Measurements from ENCODE around the gene CLDN7. TPM values are rescaled to one million over a fixed set of nuclear protein-coding genes. Genes with fewer than 3 reads are reported as not detected.

Gene CLDN7
- total RNA-seq, 1 experiment from 2014 or later: 177 TPM

DNA sequence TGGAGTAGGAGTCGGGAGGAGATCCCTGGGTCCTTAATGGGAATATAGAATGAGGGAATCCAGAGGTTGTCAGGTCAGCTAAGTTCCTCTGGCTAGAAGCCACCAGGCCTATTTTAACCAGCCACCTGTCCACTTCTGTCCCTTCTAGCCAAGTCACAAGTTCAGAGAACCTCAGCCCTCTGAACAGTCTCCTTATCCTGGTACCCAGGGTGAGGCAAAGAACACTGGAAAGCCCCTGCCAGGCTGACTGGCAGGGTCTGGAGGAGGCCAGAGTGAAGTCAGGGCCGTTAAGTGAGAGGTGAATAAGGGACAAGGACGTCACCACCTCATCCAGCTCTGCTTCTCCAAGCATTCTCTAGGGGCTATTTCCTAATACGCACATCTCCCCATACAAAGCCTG lies 13.5 kb downstream of the CLDN7 start:
- no peak overlapping the region for H4K91ac ChIP-seq (ENCODE audit: insufficient read length, low read depth, low read length)
- TF ChIP-seq, protein P1, sequence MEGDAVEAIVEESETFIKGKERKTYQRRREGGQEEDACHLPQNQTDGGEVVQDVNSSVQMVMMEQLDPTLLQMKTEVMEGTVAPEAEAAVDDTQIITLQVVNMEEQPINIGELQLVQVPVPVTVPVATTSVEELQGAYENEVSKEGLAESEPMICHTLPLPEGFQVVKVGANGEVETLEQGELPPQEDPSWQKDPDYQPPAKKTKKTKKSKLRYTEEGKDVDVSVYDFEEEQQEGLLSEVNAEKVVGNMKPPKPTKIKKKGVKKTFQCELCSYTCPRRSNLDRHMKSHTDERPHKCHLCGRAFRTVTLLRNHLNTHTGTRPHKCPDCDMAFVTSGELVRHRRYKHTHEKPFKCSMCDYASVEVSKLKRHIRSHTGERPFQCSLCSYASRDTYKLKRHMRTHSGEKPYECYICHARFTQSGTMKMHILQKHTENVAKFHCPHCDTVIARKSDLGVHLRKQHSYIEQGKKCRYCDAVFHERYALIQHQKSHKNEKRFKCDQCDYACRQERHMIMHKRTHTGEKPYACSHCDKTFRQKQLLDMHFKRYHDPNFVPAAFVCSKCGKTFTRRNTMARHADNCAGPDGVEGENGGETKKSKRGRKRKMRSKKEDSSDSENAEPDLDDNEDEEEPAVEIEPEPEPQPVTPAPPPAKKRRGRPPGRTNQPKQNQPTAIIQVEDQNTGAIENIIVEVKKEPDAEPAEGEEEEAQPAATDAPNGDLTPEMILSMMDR (conservative IDR thresholded peaks at IDR 0.05): no peak
- H2BK15ac ChIP-seq (ENCODE audit: low read depth, low read length): no peak overlapping the region
- no peaks in the 10 kb centered on the region for H3K9me3 Mint-ChIP-seq
- H3K27me3 ChIP-seq (ENCODE audit: insufficient read depth, low read length): no peaks in the 10 kb centered on the region
- no peak overlapping the region for H4K8ac ChIP-seq (replicated peaks; ENCODE audit: insufficient read length, low read depth, low read length)
- H3K23ac ChIP-seq (ENCODE audit: insufficient read length, low read depth, low read length): no peak overlapping the region
- no peaks in the 10 kb centered on the region for H4K20me1 ChIP-seq (ENCODE audit: control insufficient read depth, insufficient read depth, insufficient read length)
- H3K9ac ChIP-seq (ENCODE audit: extremely low read depth, insufficient read length, low read length): peak overlapping the region; percentile 16
- no peak for DNase-seq
- H3K4ac ChIP-seq (ENCODE audit: low read depth, low read length): no peak overlapping the region
- no peak overlapping the region for H2BK20ac ChIP-seq (ENCODE audit: low read depth, low read length, poor library complexity, severe bottlenecking)
- no peaks in the 10 kb centered on the region; the same call in 1 of the 2 replicates for H3K4me1 ChIP-seq (ENCODE audit: insufficient read depth, low read length)
- peaks cover 23% of the 10 kb centered on the region; the same call in 1 of the 2 replicates for H3K79me2 ChIP-seq (ENCODE audit: insufficient read depth, low read length)
- H3K36me3 Mint-ChIP-seq (ENCODE audit: insufficient read depth in 1 of 3, low read depth in 3 of 3): peaks cover 21 to 39% (median 34%) of the 10 kb centered on the region in 3 experiments
- no peak overlapping the region for H2AK5ac ChIP-seq (ENCODE audit: insufficient read length, low read length)
- no peaks in the 10 kb centered on the region for H3K27me3 Mint-ChIP-seq (ENCODE audit: low read depth)
- no peak overlapping the region for H3K27ac ChIP-seq (ENCODE audit: insufficient read length, low read depth, low read length)
- H3K4me1 Mint-ChIP-seq: peaks cover 31 to 34% of the 10 kb centered on the region in 2 experiments
- peaks cover 13% of the 10 kb centered on the region for H3K79me1 ChIP-seq (ENCODE audit: insufficient read depth, low read depth, low read length, poor library complexity, severe bottlenecking)
- H2BK12ac ChIP-seq (ENCODE audit: insufficient read length, low read depth, low read length): no peak overlapping the region
- no peak overlapping the region for H4K5ac ChIP-seq (ENCODE audit: insufficient read length, low read depth, low read length)
- H3K14ac ChIP-seq (ENCODE audit: insufficient read depth, low read length): no peak overlapping the region
- H3K18ac ChIP-seq (ENCODE audit: insufficient read length, low read depth, low read length): no peak overlapping the region
- no peaks in the 10 kb centered on the region for H3K9me3 ChIP-seq (ENCODE audit: control insufficient read depth, low read depth, low read length)
- no peak overlapping the region for H2BK120ac ChIP-seq (ENCODE audit: low read depth, low read length, poor library complexity, severe bottlenecking)
- H3K4me2 ChIP-seq (ENCODE audit: insufficient read depth, insufficient read length, low read length): no peak overlapping the region
- WGBS (ENCODE audit: extremely low coverage, insufficient read length, low lambda C conversion rate): no CpG with 5 or more reads among the region's 4 CpGs
- H3K23me2 ChIP-seq (ENCODE audit: insufficient read length, low read depth, low read length, poor library complexity, severe bottlenecking): peaks cover 6% of the 10 kb centered on the region
- H3K27ac Mint-ChIP-seq: 0 out of 7 replicates have a peak overlapping the region, but pooled peaks of 1 of the 3 experiments have one; percentile 33
- H2BK5ac ChIP-seq (ENCODE audit: insufficient read length, low read length): no peak overlapping the region
- H3T11ph ChIP-seq (ENCODE audit: low read length): no peak overlapping the region
- peak overlapping the region; percentile 16 to 24; a peak in 3 of 5 replicates for H3K4me3 Mint-ChIP-seq
- no peak overlapping the region for H2AFZ ChIP-seq (ENCODE audit: low read length)
- no peak overlapping the region for H3K56ac ChIP-seq (ENCODE audit: insufficient read length, low read depth, low read length)

Data from H9 (cell line).